GM23338 (cell line): ENCODE data around the gene TMEM144. TPM values are rescaled to one million over a fixed set of nuclear protein-coding genes. Genes with fewer than 3 reads are reported as not detected.

Source experiments
- ATAC-seq: fragments of 200-7000 bp; cut with Tn5 transposase; 3 replicates; pipeline ENCODE4 v1.9.1; 2020
- DNase-seq: peaks from one replicate; pipeline ENCODE4 v3.0.0-alpha.2; 2015; ENCODE audit warnings: low spot score
- H2AFZ ChIP-seq: fragments of 200-600 bp; sonication (generic); 2 replicates; pipeline ENCODE4 v1.8.0; 2016; ENCODE audit warnings: antibody characterized with exemption, mild to moderate bottlenecking, moderate library complexity
- H3F3A ChIP-seq: fragments of 200-600 bp; sonication (generic); replicated peaks from 2 replicates; pipeline ENCODE4 v1.8.0; 2017; ENCODE audit warnings: antibody characterized with exemption, mixed run types, low read depth
- H3K27ac ChIP-seq: fragments of 200-600 bp; sonication (generic); 2 replicates; pipeline ENCODE4 v1.6.1; 2016; ENCODE audit warnings: low read depth
- H3K27me3 ChIP-seq: fragments of 200-600 bp; sonication (generic); 2 replicates; pipeline ENCODE4 v1.8.0; 2016; ENCODE audit warnings: mild to moderate bottlenecking, mixed run types, moderate library complexity; ENCODE audit not compliant: insufficient read depth
- H3K36me3 ChIP-seq: fragments of 200-600 bp; sonication (generic); 2 replicates; pipeline ENCODE4 v1.8.0; 2016; ENCODE audit warnings: mild to moderate bottlenecking; ENCODE audit not compliant: insufficient read depth
- H3K4me1 ChIP-seq: fragments of 200-600 bp; sonication (generic); 2 replicates; pipeline ENCODE4 v1.8.0; 2016; ENCODE audit warnings: mild to moderate bottlenecking, moderate library complexity; ENCODE audit not compliant: insufficient read depth
- H3K4me2 ChIP-seq: fragments of 200-600 bp; sonication (generic); 2 replicates; pipeline ENCODE4 v1.7.1; 2017; ENCODE audit warnings: mixed run types
- H3K4me3 ChIP-seq: fragments of 200-600 bp; sonication (generic); 2 replicates; pipeline ENCODE4 v1.6.1; 2016; ENCODE audit warnings: mixed run types
- H3K79me2 ChIP-seq: fragments of 200-600 bp; sonication (generic); replicated peaks from 2 replicates; pipeline ENCODE4 v1.8.0; 2017; ENCODE audit warnings: mild to moderate bottlenecking; ENCODE audit not compliant: insufficient read depth
- H3K9me2 ChIP-seq: fragments of 200-600 bp; sonication (generic); 2 replicates; pipeline ENCODE4 v1.8.0; 2017; ENCODE audit not compliant: insufficient read depth
- H4K20me1 ChIP-seq: fragments of 200-600 bp; sonication (generic); replicated peaks from 2 replicates; pipeline ENCODE4 v1.8.0; 2017; ENCODE audit warnings: mild to moderate bottlenecking; ENCODE audit not compliant: insufficient read depth
- H3K27ac Mint-ChIP-seq: 2 replicates; pipeline ENCODE4 v1.8.0; 2020; ENCODE audit warnings: inconsistent platforms, mild to moderate bottlenecking, moderate library complexity, mixed read lengths
- H3K27me3 Mint-ChIP-seq: 3 replicates; pipeline ENCODE4 v1.8.0; 2022; ENCODE audit warnings: low read depth, mild to moderate bottlenecking, moderate library complexity, mixed read lengths, inconsistent platforms; ENCODE audit not compliant: insufficient read depth, poor library complexity
- H3K36me3 Mint-ChIP-seq: 3 replicates; pipeline ENCODE4 v1.8.0; 2021; ENCODE audit warnings: low read depth, mild to moderate bottlenecking, inconsistent platforms, moderate library complexity, mixed read lengths
- H3K4me1 Mint-ChIP-seq: 3 replicates; pipeline ENCODE4 v1.8.0; 2020; ENCODE audit warnings: mild to moderate bottlenecking, inconsistent platforms, mixed read lengths
- H3K4me3 Mint-ChIP-seq: 3 replicates; pipeline ENCODE4 v1.8.0; 2021; ENCODE audit warnings: moderate library complexity, mild to moderate bottlenecking, inconsistent platforms, mixed read lengths
- H3K9me3 Mint-ChIP-seq: 3 replicates; pipeline ENCODE4 v1.8.0; 2020; ENCODE audit warnings: moderate library complexity, mild to moderate bottlenecking, inconsistent platforms, mixed read lengths
- CREB1 ChIP-seq: fragments of 250-450 bp; sonication (Bioruptor Pico); IDR thresholded peaks from 2 replicates; pipeline ENCODE4 v1.5.0; 2020; ENCODE audit warnings: low read depth, mild to moderate bottlenecking, moderate library complexity
- EZH2 ChIP-seq: fragments of 200-600 bp; sonication (generic); IDR thresholded peaks from one replicate; pipeline ENCODE4 v1.8.0; 2017; ENCODE audit warnings: antibody characterized with exemption, mild to moderate bottlenecking, low read depth; ENCODE audit not compliant: unreplicated experiment
- EZH2phosphoT487 ChIP-seq: fragments of 200-600 bp; sonication (generic); IDR thresholded peaks from one replicate; pipeline ENCODE4 v1.8.1; 2018; ENCODE audit warnings: antibody characterized with exemption; ENCODE audit not compliant: unreplicated experiment
- JUNB ChIP-seq: IDR thresholded peaks from one replicate; pipeline ENCODE4 v1.6.1; 2016; ENCODE audit warnings: antibody characterized with exemption; ENCODE audit not compliant: unreplicated experiment
- STAT1 ChIP-seq: IDR thresholded peaks from one replicate; pipeline ENCODE4 v1.6.1; 2016; ENCODE audit warnings: antibody characterized with exemption; ENCODE audit not compliant: unreplicated experiment
- ZNF114 ChIP-seq: fragments of 250-450 bp; sonication (Bioruptor Pico); IDR thresholded peaks from 2 replicates; pipeline ENCODE4 v1.5.0; 2020; ENCODE audit warnings: mild to moderate bottlenecking, moderate library complexity
- ZNF331 ChIP-seq: fragments of 250-450 bp; sonication (Bioruptor Pico); IDR thresholded peaks from 2 replicates; pipeline ENCODE4 v1.5.0; 2020; ENCODE audit warnings: low read depth, mild to moderate bottlenecking, moderate library complexity
- polyA plus RNA-seq: library from polyadenylated mRNA; unstranded; fragments of >200 nt; fragmentation: Nextera tagmentation; extraction: Ambion mirVana; gene quantifications from 2 replicates; pipeline ENCODE4 v1.2.1, GENCODE V29; 2016
- total RNA-seq: library from RNA; depleted of rRNA; stranded (reverse); fragments of >200 nt; shearing (Covaris generic); gene quantifications from 2 replicates; pipeline ENCODE4 v1.2.3, GENCODE V29; 2014; rRNA removed
- TF ChIP-seq, protein P1 (sequence below): IDR thresholded peaks from one replicate; pipeline ENCODE4 v1.6.1; 2018; ENCODE audit warnings: antibody characterized with exemption; ENCODE audit not compliant: unreplicated experiment
- TF ChIP-seq, protein P2 (sequence below), 2 experiments: fragments of 200-600 bp in 1 of 2; sonication (generic) in 1 of 2; conservative IDR thresholded peaks; 2 replicates each; pipeline versions ENCODE4 v1.5.1 to v1.6.1; 2016 to 2017; ENCODE audit warnings: antibody characterized with exemption in 2 of 2, low read depth in 2 of 2, mild to moderate bottlenecking in 2 of 2, moderate library complexity in 1 of 2

Gene TMEM144
- total and polyA plus RNA-seq, 2 experiments from 2014 or later, result 1.3 to 1.7 TPM

DNA sequence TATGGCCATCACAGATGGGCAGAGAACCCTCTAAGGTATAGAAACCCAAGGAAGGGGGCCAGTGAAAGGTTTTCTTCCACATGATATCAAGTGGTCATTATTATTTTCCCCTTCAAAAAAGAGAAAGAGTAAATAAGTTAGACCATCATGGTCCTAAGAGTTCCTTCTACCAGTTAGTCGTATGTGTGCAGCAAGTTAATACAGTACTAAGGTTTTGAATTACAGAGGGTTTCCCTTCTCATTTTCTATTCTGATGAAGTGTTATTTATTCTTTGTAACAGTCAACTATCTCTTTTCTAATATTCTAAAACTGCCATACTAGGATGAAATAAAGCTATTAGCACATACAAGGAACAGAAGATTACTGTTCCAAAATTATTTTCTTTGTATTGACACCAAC lies 94.4 kb downstream of the TMEM144 start:
- Histone ChIP-seq H3K27ac (no peak overlapping the region), H3K4me2 (no peak overlapping the region), H2AFZ (no peak overlapping the region; the same call in 1 of the 2 replicates), H3K4me1 (no peaks in the 10 kb centered on the region), H3F3A (no peaks in the 10 kb centered on the region), H3K9me2 (no peaks in the 10 kb centered on the region), H3K4me3 (no peak overlapping the region), H3K79me2 (no peaks in the 10 kb centered on the region), H3K27me3 (no peaks in the 10 kb centered on the region), H3K36me3 (no peaks in the 10 kb centered on the region), H4K20me1 (no peaks in the 10 kb centered on the region)
- ATAC-seq (no peak), DNase-seq (no peak)
- Mint-ChIP-seq H3K36me3 (no peaks in the 10 kb centered on the region), H3K27me3 (no peaks in the 10 kb centered on the region), H3K4me3 (no peak overlapping the region), H3K4me1 (0 out of 3 replicates have a peak, but pooled peaks cover 5% of the 10 kb centered on the region), H3K27ac (no peak overlapping the region), H3K9me3 (peaks cover 7% of the 10 kb centered on the region)
- TF ChIP-seq ZNF114 (CRISPR knock-in tag), result no peak
- TF ChIP-seq ZNF331, result no peak
- TF ChIP-seq STAT1, result no peak
- TF ChIP-seq, protein P1, sequence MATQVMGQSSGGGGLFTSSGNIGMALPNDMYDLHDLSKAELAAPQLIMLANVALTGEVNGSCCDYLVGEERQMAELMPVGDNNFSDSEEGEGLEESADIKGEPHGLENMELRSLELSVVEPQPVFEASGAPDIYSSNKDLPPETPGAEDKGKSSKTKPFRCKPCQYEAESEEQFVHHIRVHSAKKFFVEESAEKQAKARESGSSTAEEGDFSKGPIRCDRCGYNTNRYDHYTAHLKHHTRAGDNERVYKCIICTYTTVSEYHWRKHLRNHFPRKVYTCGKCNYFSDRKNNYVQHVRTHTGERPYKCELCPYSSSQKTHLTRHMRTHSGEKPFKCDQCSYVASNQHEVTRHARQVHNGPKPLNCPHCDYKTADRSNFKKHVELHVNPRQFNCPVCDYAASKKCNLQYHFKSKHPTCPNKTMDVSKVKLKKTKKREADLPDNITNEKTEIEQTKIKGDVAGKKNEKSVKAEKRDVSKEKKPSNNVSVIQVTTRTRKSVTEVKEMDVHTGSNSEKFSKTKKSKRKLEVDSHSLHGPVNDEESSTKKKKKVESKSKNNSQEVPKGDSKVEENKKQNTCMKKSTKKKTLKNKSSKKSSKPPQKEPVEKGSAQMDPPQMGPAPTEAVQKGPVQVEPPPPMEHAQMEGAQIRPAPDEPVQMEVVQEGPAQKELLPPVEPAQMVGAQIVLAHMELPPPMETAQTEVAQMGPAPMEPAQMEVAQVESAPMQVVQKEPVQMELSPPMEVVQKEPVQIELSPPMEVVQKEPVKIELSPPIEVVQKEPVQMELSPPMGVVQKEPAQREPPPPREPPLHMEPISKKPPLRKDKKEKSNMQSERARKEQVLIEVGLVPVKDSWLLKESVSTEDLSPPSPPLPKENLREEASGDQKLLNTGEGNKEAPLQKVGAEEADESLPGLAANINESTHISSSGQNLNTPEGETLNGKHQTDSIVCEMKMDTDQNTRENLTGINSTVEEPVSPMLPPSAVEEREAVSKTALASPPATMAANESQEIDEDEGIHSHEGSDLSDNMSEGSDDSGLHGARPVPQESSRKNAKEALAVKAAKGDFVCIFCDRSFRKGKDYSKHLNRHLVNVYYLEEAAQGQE, result no peak
- TF ChIP-seq CREB1, result no peak
- TF ChIP-seq JUNB, result no peak
- no peak for TF ChIP-seq EZH2phosphoT487
- no peak for TF ChIP-seq EZH2
- TF ChIP-seq, protein P2, sequence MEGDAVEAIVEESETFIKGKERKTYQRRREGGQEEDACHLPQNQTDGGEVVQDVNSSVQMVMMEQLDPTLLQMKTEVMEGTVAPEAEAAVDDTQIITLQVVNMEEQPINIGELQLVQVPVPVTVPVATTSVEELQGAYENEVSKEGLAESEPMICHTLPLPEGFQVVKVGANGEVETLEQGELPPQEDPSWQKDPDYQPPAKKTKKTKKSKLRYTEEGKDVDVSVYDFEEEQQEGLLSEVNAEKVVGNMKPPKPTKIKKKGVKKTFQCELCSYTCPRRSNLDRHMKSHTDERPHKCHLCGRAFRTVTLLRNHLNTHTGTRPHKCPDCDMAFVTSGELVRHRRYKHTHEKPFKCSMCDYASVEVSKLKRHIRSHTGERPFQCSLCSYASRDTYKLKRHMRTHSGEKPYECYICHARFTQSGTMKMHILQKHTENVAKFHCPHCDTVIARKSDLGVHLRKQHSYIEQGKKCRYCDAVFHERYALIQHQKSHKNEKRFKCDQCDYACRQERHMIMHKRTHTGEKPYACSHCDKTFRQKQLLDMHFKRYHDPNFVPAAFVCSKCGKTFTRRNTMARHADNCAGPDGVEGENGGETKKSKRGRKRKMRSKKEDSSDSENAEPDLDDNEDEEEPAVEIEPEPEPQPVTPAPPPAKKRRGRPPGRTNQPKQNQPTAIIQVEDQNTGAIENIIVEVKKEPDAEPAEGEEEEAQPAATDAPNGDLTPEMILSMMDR (conservative IDR thresholded peaks at IDR 0.05; ENCODE audit: low read depth in 2 of 2), result no peak

Other genes with a start within 250 kb of the TMEM144 start
- gene GASK1B, start 37.5 kb upstream of the TMEM144 start, total RNA-seq, result not detected in 2 replicates
- not detected in 2 replicates for gene GASK1B, start 37.5 kb upstream of the TMEM144 start, polyA plus RNA-seq